Nephron (organoid): ENCODE data around the gene LGI2.
A peak's percentile ranks its signal among the peaks of the same experiment; 100 is the strongest.
"Not testable (repeated sequence)": the region's sequence is repeated elsewhere in the genome, so short reads cannot be mapped to it uniquely, and the experiment has no call there.

ENCODE experiments used
- H3K27ac Mint-ChIP-seq, 3 experiments: 2 replicates each; pipeline ENCODE4 v1.8.0; 2020; ENCODE audit warnings: mixed read lengths in 3 of 3, mild to moderate bottlenecking in 2 of 3, moderate library complexity in 1 of 3
- H3K27me3 Mint-ChIP-seq: 2 replicates; pipeline ENCODE4 v1.8.0; 2021; ENCODE audit warnings: low read depth, mild to moderate bottlenecking, moderate library complexity, mixed read lengths
- H3K36me3 Mint-ChIP-seq: 2 replicates; pipeline ENCODE4 v1.8.0; 2020; ENCODE audit warnings: low read depth, mixed read lengths
- H3K4me1 Mint-ChIP-seq: 2 replicates; pipeline ENCODE4 v1.8.0; 2020; ENCODE audit warnings: mixed read lengths
- H3K4me3 Mint-ChIP-seq, 3 experiments: 2 replicates each; pipeline ENCODE4 v1.8.0; 2020; ENCODE audit warnings: mild to moderate bottlenecking in 3 of 3, mixed read lengths in 3 of 3, moderate library complexity in 2 of 3
- H3K9me3 Mint-ChIP-seq: 2 replicates; pipeline ENCODE4 v1.8.0; 2020; ENCODE audit warnings: mixed read lengths
- TF ChIP-seq, protein P1 (sequence below), 3 experiments: fragments of 200-600 bp; sonication (generic); IDR thresholded peaks; one replicate each; pipeline ENCODE4 v1.5.0; 2021; ENCODE audit warnings: antibody characterized with exemption in 3 of 3; ENCODE audit not compliant: unreplicated experiment in 3 of 3

LGI2 gene

DNA sequence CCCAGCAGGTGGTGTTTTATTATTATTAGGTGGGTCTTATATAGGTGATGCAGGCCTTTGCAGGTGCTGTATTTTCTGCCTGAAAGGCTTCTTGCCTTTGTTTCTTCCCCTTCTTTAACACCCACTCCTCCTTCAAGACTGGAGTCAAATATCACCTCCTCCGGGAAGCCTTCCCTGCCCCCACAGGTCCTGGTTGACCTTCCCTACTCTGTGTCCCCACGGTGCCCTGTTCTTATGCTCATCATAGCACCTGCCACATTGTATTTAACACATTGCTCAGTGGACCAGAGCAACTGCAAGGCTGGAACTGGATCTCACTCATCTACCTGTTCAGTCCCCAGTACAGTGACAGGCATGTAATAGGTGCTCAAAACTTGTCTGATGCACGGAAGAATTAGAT, 39.8 kb upstream of the LGI2 start:
- Mint-ChIP-seq H3K36me3 (no peaks in the 10 kb centered on the region), H3K9me3 (peaks cover 4% of the 10 kb centered on the region), H3K27me3 (peaks cover under 1% of the 10 kb centered on the region), H3K4me1 (peaks cover 33% of the 10 kb centered on the region), H3K27ac (peak overlapping the region in 1 of 3 experiments; percentile 52), H3K4me3 (no peak overlapping the region)
- TF ChIP-seq, protein P1, sequence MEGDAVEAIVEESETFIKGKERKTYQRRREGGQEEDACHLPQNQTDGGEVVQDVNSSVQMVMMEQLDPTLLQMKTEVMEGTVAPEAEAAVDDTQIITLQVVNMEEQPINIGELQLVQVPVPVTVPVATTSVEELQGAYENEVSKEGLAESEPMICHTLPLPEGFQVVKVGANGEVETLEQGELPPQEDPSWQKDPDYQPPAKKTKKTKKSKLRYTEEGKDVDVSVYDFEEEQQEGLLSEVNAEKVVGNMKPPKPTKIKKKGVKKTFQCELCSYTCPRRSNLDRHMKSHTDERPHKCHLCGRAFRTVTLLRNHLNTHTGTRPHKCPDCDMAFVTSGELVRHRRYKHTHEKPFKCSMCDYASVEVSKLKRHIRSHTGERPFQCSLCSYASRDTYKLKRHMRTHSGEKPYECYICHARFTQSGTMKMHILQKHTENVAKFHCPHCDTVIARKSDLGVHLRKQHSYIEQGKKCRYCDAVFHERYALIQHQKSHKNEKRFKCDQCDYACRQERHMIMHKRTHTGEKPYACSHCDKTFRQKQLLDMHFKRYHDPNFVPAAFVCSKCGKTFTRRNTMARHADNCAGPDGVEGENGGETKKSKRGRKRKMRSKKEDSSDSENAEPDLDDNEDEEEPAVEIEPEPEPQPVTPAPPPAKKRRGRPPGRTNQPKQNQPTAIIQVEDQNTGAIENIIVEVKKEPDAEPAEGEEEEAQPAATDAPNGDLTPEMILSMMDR (IDR thresholded peaks at IDR 0.05; ENCODE audit: unreplicated experiment in 3 of 3): no peak

DNA sequence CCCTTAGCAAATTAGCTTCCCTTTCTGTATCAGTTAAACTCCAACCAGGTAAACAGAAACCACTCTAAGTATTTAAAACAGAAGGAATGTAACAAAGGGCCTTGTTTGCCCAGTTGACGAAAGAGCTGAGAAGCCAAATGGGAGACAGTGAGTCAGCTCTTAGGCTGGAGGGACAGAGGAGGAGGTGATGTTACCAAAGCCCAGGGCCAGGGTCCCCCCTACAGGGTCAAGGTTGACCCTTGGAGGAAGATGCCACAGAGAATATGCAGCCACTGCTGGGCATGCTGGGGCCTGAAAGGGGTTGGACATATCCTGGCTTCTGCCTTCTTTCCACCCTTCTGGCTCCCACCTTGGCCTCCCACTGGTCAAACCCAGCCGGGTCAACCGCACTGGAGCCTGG, 38.3 kb upstream of the LGI2 start:
- H3K4me3 Mint-ChIP-seq: no peak overlapping the region
- H3K27ac Mint-ChIP-seq: peak overlapping the region in 2 of 3 experiments; percentile 46
- TF ChIP-seq, protein P1 (IDR thresholded peaks at IDR 0.05; ENCODE audit: unreplicated experiment in 3 of 3): no peak
- H3K4me1 Mint-ChIP-seq: peaks cover 34% of the 10 kb centered on the region
- no peaks in the 10 kb centered on the region for H3K27me3 Mint-ChIP-seq
- peaks cover 4% of the 10 kb centered on the region for H3K9me3 Mint-ChIP-seq
- H3K36me3 Mint-ChIP-seq: no peaks in the 10 kb centered on the region

DNA sequence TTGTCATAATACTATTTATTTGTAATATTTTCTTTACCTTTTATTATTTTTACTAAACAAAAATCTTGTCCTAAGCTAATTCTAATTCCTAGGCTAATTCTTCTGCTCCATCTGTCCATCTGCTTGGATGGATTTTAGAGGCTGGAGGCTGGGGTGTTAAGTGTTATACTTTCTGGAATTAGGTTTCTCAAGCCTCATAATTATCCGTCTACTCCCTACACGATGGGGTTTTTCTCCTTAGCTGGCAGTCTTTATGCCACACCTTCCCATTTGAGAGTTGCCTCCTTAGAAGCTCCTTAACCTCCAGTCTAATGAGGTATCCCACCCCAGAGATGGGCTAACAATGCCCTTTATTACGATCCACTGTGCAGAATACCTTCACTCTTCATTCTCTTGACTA, 37.6 kb upstream of the LGI2 start:
- Mint-ChIP-seq H3K36me3 (no peaks in the 10 kb centered on the region), H3K9me3 (peaks cover 4% of the 10 kb centered on the region), H3K4me1 (peaks cover 34% of the 10 kb centered on the region), H3K27me3 (no peaks in the 10 kb centered on the region), H3K4me3 (no peak overlapping the region), H3K27ac (peak overlapping the region in 1 of 3 experiments; percentile 46)
- TF ChIP-seq, protein P1 (IDR thresholded peaks at IDR 0.05; ENCODE audit: unreplicated experiment in 3 of 3): no peak

DNA sequence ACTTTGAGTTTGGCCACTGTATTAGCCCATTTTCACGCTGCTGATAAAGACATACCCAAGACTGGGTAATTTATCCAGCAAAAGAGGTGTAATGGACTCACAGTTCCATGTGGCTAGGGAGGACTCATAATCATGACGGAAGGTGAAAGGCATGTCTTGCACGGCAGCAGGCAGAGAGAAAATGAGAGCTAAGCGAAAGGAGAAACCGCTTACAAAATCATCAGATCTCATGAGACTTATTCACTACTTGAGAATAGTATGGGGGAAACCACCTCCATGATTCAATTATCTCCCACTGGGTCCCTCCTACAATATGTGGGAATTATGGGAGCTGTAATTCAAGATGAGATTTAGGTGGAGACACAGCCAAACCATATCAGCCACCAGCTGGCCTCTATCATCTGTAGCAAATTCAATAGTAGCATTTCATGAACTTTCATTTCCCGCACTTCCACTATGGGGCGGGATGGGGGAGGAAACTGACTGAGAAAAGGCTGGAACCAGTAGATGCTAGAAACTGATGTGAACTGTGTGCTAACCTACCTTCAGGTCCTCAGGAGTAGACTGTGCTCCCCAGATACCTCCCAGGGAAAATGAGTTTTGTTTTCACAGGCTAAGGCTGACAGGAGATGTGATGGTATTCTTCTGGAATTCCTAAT, 35.3 kb upstream of the LGI2 start:
- peaks cover 1% of the 10 kb centered on the region for H3K27me3 Mint-ChIP-seq
- peaks cover 44% of the 10 kb centered on the region for H3K4me1 Mint-ChIP-seq
- H3K27ac Mint-ChIP-seq: peak overlapping the region; percentile 45 to 87 (median 71)
- peaks cover 4% of the 10 kb centered on the region for H3K9me3 Mint-ChIP-seq
- peak overlapping the region in 1 of 3 experiments; percentile 3 for H3K4me3 Mint-ChIP-seq
- H3K36me3 Mint-ChIP-seq: no peaks in the 10 kb centered on the region
- TF ChIP-seq, protein P1 (IDR thresholded peaks at IDR 0.05; ENCODE audit: unreplicated experiment in 3 of 3): no peak

DNA sequence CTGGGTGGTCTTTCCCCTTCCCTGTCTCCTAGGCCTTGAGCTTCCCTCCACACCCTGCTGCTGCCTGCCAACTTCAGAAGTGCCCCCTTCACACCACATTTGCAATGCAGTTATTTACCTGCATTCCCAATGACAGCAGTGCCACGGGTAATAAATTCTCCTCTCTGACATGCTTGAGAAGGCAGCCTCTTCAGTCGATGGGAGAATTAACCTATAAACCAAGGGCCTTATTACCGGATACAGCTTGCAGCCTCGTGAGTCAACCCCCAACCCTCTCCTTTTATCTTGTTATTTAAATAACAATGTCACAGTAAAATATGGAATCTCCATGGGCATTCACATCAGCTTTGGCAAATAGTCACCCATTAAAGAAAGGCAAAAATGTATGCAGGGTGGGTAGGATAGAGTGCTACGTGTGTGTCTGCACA, 34.7 kb upstream of the LGI2 start:
- Mint-ChIP-seq H3K9me3 (peaks cover 4% of the 10 kb centered on the region), H3K27ac (peak overlapping the region; percentile 45 to 87 (median 71)), H3K36me3 (no peaks in the 10 kb centered on the region), H3K4me3 (no peak overlapping the region), H3K4me1 (peaks cover 45% of the 10 kb centered on the region), H3K27me3 (peaks cover 4% of the 10 kb centered on the region)
- TF ChIP-seq, protein P1 (IDR thresholded peaks at IDR 0.05; ENCODE audit: unreplicated experiment in 3 of 3): no peak

DNA sequence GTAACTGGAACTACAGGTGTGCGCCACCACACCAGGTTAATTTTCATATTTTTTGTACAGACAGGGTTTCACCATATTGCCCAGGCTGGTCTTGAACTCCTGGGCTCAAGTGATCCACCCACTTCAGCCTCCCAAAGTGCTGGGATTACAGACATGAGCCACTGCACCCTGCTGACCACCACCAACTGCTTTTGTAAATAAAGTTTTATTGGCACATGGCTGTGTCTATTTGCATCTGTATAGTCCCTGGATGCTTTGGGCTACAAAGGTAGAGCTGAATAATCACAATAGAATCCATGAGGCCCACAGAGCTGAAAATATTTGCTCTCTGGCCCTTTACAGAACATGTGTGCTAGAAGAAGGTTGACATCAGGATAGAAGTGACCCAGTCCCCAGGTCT, 33.7 kb upstream of the LGI2 start:
- Mint-ChIP-seq H3K4me1 (peaks cover 48% of the 10 kb centered on the region), H3K27ac (peak overlapping the region in 2 of 3 experiments; percentile 46 to 71)
- not testable (repeated sequence) for H3K9me3 Mint-ChIP-seq, H3K36me3 Mint-ChIP-seq, H3K27me3 Mint-ChIP-seq, H3K4me3 Mint-ChIP-seq
